Panc1 (cell line): ENCODE data around the gene RIMBP2. TPM values are rescaled to one million over a fixed set of nuclear protein-coding genes. Genes with fewer than 3 reads are reported as not detected.

Source experiments
- ATAC-seq: fragments of 200-7000 bp; cut with Tn5 transposase; 2 replicates; pipeline ENCODE4 v1.9.1; 2020; ENCODE audit warnings: mild to moderate bottlenecking, moderate library complexity
- BruUV-seq: library from RNA; stranded (reverse); fragments of 400-500 nt; replicated peaks from 2 replicates; lab custom pipeline; 2021; lab: Mats Ljungman, UMichigan
- CTCF ChIA-PET: fragments of 300-600 bp; sonication (Branson Sonifier 250); formaldehyde crosslinking; loops from one replicate; lab custom pipeline; 2022; ENCODE audit warnings: antibody characterized with exemption; lab: Charles Lee
- POLR2A ChIA-PET: fragments of 300-600 bp; sonication (Branson Sonifier 250); formaldehyde crosslinking; loops from one replicate; lab custom pipeline; 2022; ENCODE audit warnings: antibody characterized with exemption; lab: Charles Lee
- DNase-seq: peaks from one replicate; pipeline ENCODE4 v3.0.0-alpha.2; 2010; ENCODE audit warnings: low read depth, low spot score
- H3K27ac ChIP-seq: 2 replicates; pipeline ENCODE4 v1.5.1; 2011; ENCODE audit warnings: mild to moderate bottlenecking, low read length, inconsistent platforms
- H3K27me3 ChIP-seq: fragments of 200-500 bp; sonication (Bioruptor generic); 2 replicates; pipeline ENCODE4 v1.6.0; 2014; ENCODE audit warnings: low read length, inconsistent platforms; ENCODE audit not compliant: control insufficient read depth, insufficient read depth
- H3K36me3 ChIP-seq: fragments of 200-500 bp; sonication (Bioruptor generic); 2 replicates; pipeline ENCODE4 v1.5.1; 2014; ENCODE audit warnings: inconsistent platforms, mild to moderate bottlenecking, low read length, moderate library complexity; ENCODE audit not compliant: control insufficient read depth, insufficient read depth
- H3K4me1 ChIP-seq: 2 replicates; pipeline ENCODE4 v1.5.1; 2011; ENCODE audit warnings: inconsistent platforms, mild to moderate bottlenecking, low read length, moderate library complexity; ENCODE audit not compliant: control insufficient read depth, insufficient read depth
- H3K4me3 ChIP-seq, 2 experiments: 2 replicates each; pipeline ENCODE4 v1.5.1; 2011 to 2012; ENCODE audit warnings: low read depth in 2 of 2, low read length in 2 of 2, mild to moderate bottlenecking in 2 of 2, inconsistent platforms in 1 of 2, moderate library complexity in 1 of 2
- H3K9me3 ChIP-seq: fragments of 200-500 bp; sonication (Bioruptor generic); 2 replicates; pipeline ENCODE4 v1.5.1; 2014; ENCODE audit warnings: low read depth, mild to moderate bottlenecking, inconsistent platforms, low read length, moderate library complexity; ENCODE audit not compliant: control insufficient read depth, insufficient read depth
- CTCF ChIP-seq: fragments of 450-650 bp; IDR thresholded peaks from 2 replicates; pipeline ENCODE4 v1.5.1; 2017; ENCODE audit warnings: mild to moderate bottlenecking
- POLR2AphosphoS5 ChIP-seq: IDR thresholded peaks from 2 replicates; pipeline ENCODE4 v1.6.1; 2012; ENCODE audit warnings: mild to moderate bottlenecking, low read depth, low read length, moderate library complexity
- REST ChIP-seq, 2 experiments: IDR thresholded peaks; 2 replicates each; pipeline ENCODE4 v1.6.1; 2011 to 2012; ENCODE audit warnings: low read depth in 2 of 2, control low read depth in 1 of 2, low read length in 1 of 2, mild to moderate bottlenecking in 1 of 2, moderate library complexity in 1 of 2; ENCODE audit not compliant: insufficient read depth in 1 of 2
- SIN3A ChIP-seq: IDR thresholded peaks from 2 replicates; pipeline ENCODE4 v1.6.1; 2012; ENCODE audit warnings: low read depth, mild to moderate bottlenecking, low read length, moderate library complexity, borderline replicate concordance; ENCODE audit not compliant: insufficient read depth
- TCF7L2 ChIP-seq: IDR thresholded peaks from 2 replicates; pipeline ENCODE4 v1.6.1; 2011; ENCODE audit warnings: mild to moderate bottlenecking, low read depth, low read length, inconsistent platforms
- in situ Hi-C: cut with HindIII; loops from 2 replicates; pipeline ENCODE4 v1.10.0; 2016; ENCODE audit warnings: low sequenced_read_pairs, low pct_unique_long_range_greater_than_20kb
- intact Hi-C: fragments of 100-400 bp; cut with micrococcal nuclease; formaldehyde crosslinking; loops from one replicate; pipeline ENCODE4 v1.10.0; 2022; ENCODE audit not compliant: unreplicated experiment
- total RNA-seq: library from RNA; stranded (reverse); gene quantifications from one replicate; pipeline ENCODE4 v1.2.1, GENCODE V29; 2021; ENCODE audit not compliant: unreplicated experiment

The RIMBP2 gene
- total RNA-seq, 1 experiment from 2014 or later, result not detected

- H3K27me3 ChIP-seq, result peaks cover 26% of the 10 kb centered on the region
Measured at GRCh38 chr12:130557886-130558765, 158.0 kb downstream of the RIMBP2 start.

GRCh38 chr12:130557201-130557600, 158.9 kb downstream of the RIMBP2 start:
- ATAC-seq (no peak), DNase-seq (no peak)
- no peaks in the 10 kb centered on the region for H3K4me1 ChIP-seq
- CTCF ChIA-PET, result no interaction called here
- intact Hi-C loops (no loop called here), in situ Hi-C loops (no loop called here)
- no peak overlapping the region for H3K4me3 ChIP-seq
- no peaks in the 10 kb centered on the region for H3K9me3 ChIP-seq
- POLR2A ChIA-PET, result no interaction called here
- H3K36me3 ChIP-seq, result no peaks in the 10 kb centered on the region
- BruUV-seq, result no TSS peak
- peaks cover 26% of the 10 kb centered on the region for H3K27me3 ChIP-seq
- H3K27ac ChIP-seq, result no peak overlapping the region
- TF ChIP-seq TCF7L2 (no peak), CTCF (no peak), SIN3A (no peak), POLR2AphosphoS5 (no peak)

More at GRCh38 chr12:130557886-130558765, 158.0 kb downstream of the RIMBP2 start:
- H3K36me3 ChIP-seq, result no peaks in the 10 kb centered on the region
- ChIA-PET CTCF (no interaction called here), POLR2A (interaction anchor here (0.6 kb wide), 1 partner anchor 264 kb away, joined by 3 read pairs; no protein-coding TSS in a partner anchor)
- no peaks in the 10 kb centered on the region for H3K9me3 ChIP-seq
- TF ChIP-seq SIN3A (no peak), REST (IDR thresholded peaks at IDR 0.05; ENCODE audit: insufficient read depth in 1 of 2, low read depth in 2 of 2, low read length in 1 of 2) (no peak), TCF7L2 (no peak), POLR2AphosphoS5 (no peak), CTCF (no peak)
- no peak overlapping the region for H3K27ac ChIP-seq
- no peak overlapping the region for H3K4me3 ChIP-seq
- no peaks in the 10 kb centered on the region for H3K4me1 ChIP-seq
- ATAC-seq (no peak), DNase-seq (no peak)
- no TSS peak for BruUV-seq
- in situ Hi-C loops, result no loop called here
- intact Hi-C loops, result no loop called here
